Measurements from ENCODE around the gene PNPLA7.

Gene PNPLA7

DNA sequence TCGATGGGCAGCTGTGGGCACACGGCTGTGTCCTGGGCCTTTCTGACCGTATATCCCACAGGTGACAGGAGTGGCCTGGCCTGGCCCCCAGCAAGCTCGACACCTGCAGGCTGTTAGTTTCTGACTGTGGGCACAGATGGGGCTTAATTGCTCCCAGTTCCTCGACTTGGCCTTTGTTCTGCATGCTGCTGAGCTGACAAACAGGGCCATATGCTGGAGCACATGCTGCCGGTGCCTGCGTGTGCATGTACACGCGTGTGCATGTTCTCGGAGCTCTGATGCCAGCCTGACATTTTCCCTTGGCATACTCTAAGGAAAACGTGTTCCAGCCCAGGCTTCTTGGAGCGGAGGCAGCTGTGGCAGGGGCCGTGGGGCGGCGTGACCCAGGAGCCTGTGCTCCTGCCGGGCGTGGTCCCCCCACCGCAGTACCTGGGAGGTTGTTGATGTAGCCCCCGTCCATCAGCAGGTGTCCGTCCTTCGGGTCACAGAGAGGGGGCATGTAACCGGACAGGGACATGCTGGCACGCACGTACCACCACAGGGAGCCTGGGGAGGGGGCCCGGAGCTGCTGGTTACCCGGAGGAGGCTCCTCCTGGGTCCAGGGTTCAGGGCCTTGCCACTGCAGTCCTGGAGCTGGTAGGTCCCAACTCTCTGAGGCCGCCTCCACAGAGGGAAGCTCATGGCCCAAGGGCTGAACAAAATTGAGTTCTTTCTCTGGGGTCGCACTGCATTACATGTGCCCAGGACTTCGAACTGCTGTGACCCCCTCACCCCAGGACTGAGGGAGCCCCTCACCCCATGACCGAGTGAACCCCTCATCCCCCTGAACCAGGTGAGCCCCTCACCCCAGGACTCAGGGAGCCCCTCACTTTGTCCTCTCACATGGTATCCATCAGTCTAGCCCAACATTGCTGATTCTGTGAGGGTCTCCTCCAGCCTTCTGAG is 86.9 kb downstream of the PNPLA7 start:
- DNase-seq (ENCODE audit: low read depth in 2 of 3, low spot score in 2 of 3): no peak

DNA sequence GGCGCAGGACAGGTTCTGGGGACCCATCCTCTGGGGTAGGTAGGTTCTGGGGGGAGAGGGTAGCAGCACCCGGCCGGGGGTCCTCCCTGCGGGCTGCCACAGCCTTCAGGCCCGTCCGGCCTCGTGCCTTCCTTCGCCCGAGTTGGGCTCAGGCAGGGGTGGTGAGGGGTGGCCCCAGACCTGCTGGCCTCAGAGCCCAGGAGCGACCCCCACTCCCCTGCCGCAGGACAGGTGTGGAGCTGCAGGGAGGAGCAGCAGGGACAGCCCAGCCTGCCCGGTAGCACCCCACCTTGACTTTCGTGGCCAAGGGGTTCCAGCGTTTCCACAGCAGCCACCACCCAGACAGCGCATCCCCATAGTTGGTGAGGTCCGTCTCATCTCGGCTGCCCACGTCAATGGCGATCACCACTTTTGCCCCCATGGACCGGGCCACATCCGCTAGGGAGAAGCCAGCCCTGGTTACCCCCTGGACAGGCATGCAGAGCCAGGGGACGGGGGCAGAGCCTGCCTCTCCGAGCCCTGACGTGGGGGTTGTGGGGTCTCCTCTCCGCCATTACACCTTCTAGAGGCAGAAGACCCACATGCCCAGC is 87.7 kb downstream of the PNPLA7 start:
- no peak for DNase-seq (ENCODE audit: low read depth in 2 of 3, low spot score in 2 of 3)

DNA sequence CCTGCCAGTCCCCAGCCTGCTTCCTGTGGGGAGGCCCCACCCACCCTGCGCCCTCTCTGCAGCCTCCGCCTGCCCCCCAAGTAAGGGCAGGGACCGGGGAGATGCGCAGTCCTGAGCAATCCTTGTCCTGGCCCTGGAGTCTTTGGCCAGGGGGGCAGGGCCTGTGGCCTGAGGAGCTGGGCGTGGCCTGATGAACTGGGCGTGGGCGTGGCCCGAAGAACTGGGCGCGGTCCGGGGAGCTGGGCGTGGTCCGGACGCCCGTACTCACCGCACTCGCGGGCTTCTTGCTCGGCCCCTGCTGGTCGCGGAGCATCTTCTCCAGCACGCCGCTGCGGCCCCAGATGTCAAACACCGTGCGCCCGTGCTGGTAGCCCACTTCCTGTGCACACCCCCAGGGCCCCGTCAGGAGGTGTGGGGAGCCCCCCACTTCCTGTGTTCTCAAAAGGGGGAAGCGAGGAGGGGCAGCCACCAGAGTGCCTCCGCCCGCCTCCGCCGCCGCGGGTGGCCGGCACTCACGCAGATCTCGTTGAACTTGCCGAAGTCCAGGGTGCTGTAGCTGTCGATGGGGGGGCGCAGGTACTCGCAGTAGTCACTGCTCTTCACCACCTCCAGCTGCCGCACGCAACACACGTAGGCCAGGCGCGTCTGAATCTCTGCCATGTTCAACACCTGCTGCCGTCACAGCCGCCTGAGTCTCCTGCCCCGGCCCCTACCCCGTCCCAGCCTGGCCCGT is 88.4 kb downstream of the PNPLA7 start:
- peak; percentile 77 to 81 (median 80) for DNase-seq (ENCODE audit: low read depth in 2 of 3, low spot score in 2 of 3)

DNA sequence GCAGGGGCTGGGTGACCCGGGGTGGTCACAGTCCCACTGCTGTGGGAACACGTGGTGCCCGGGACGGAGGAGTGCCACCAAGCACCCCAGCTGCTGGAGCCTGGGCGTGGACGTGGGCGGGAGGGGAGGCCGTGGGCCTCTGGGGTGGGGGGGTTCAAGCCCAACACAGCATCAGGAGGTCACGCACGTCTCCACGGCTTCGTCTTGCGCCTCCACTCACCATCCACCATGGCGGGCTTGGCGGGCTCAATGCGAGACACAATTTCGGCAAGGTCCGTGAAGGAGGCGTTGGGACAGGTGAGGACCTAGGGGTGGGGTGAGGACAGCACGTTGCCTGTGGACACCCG is 88.9 kb downstream of the PNPLA7 start:
- DNase-seq (ENCODE audit: low read depth in 2 of 3, low spot score in 2 of 3): no peak

GRCh38 chr9:137460363-137461315 is 89.6 kb downstream of the PNPLA7 start:
- no peak for DNase-seq (ENCODE audit: low read depth in 2 of 3, low spot score in 2 of 3)

DNA sequence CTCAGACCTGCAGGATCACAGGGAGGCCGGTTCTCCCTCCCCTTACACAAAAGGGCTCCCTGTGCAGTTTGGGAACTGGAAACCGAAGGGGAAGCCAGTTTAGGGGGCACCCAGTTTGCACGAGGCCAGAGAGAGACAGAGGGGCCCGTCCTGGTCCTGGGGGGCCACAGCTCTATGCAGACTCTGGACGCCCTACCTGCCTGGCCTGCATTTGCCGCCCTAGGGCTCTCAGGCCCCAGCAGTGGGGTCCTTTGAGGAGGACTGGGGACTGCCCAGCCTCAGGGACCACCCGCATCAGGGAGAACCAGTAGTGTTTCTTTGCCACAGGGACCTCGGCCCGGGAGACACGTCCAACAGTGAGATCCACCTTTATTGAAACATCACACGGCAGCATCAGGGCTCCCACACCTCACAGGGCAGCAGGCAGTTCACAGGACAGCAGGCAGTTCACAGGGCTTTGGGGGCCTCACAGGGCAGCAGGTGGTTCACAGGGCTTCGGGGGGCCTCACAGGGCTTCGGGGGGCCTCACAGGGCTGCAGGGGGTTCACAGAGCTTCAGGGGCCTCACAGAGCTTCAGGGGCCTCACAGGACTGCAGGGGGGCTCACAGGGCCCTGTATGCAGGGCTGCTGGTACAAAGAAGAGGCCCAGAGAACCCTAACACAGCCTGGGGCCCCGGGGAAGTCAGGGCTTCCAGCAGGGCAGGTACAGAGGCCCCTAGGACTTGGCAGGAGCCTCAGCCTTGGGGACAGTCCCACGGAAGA is 90.4 kb downstream of the PNPLA7 start:
- DNase-seq (ENCODE audit: low read depth in 2 of 3, low spot score in 2 of 3): no peak

DNA sequence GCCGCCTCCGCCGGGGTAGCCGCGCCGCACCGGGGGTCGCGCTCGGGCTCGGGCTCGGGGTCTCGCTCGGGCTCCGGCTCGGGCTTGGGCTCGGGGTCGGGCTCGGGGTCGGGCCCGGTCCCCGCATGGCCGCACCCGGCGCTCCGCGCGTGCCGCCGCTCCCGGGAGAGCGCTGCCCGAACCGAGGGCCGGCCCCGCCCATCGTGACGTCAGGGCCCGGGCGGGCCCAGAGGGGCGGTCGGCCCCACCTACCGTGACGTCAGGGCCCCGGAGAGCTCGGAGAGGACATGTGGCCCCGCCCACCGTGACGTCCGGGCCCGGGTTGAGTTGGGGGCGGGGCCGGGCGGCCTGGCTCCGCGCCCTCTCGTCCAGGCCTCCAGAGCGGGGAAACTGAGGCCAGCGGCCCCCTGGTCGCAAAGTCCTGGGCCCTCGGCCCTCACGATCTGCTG is 91.0 kb downstream of the PNPLA7 start, which contains the start of gene NSMF:
Gene NSMF, minus strand, starts transcription at position 183 of the 449 bp plus-strand sequence. CDS start 232 bp downstream, outside the sequence.
- peak; percentile 89 to 95 (median 93) for DNase-seq (ENCODE audit: low read depth in 2 of 3, low spot score in 2 of 3)

DNA sequence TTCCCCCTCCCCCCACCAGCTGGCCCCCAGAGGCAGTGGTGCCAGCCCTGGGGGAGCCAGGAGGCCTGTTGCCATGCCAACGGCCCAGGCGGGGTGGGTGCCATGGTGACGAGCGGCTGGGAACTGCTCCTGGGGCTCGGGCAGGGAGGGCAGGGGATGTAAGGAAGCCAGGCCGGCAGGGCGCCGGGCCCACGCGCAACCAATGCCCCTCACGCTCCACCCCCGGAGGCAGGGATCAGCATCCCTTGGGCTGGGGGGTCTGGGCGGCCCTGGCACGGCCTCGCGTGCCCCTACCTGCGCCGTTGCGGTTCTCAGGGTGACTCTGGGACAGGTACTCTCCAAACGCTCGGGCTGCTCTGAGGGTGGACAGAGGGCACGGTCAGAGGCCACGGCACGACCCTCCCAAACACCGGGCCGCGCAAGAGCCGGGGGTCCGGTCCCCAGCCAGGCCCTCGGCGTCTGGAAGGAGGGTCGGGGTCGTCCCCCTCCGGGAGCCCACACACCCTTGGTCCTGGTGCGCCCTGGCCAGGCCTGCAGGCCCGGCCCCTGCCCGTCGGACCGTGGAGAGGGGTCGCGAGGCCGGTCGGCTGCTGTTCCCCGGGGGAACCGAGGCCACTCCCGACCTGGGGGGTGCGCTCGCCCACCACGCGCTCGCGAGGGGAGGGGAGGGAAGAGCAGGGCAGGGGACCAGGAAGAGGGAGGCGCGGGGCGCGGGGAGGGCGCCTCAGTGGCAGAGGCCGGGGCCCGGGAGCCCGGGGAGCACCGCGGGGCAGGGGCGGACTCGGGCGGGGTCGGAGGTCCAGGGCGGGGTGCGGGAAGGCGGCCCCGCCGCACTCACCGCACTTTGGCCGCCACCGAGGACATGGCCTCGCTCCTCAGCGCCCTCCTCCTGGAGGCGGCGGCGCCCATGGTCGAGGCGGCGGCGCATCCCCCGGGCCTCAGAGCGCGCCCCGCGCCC is 91.7 kb downstream of the PNPLA7 start:
- DNase-seq (ENCODE audit: low read depth in 2 of 3, low spot score in 2 of 3): no peak

DNA sequence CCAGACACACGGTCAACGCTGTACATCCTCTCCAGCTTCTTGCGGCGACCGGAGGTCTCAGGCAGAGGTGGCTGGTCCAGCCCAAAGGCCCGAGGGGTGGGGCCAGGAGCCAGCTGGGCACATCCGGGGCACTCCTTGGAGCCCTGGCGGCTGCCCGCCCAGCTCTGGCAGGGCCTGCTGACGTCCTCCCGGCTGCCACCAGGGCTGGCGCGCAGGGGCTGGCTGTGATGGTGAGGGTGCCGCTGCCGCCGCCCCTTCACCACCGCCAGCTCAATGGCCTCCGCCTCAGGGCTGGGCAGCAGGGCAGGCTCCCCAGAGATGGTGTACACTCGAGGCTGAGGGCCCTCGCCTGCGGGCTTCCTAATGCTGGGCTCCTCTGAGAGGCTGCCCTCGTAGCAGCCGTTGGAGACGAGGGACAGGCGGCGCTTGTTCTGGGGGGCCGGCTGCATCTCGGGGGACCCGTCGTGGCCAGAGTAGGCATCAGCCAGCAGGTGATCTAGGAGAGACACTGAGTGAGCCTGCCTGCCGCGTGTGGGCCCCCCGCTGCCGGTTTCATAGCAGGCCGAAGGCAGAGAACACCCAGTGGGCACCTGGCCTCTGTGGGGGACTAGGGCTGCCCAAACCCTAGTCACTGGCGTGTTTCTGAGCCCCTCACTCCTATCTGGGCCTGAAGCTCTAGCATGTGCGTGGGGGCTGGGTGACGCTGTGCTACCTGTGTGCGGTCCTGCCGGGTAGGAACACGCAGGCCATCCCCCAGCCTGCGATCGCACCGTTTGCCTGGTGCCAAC is 92.6 kb downstream of the PNPLA7 start:
- no peak for DNase-seq (ENCODE audit: low read depth in 2 of 3, low spot score in 2 of 3)

DNA sequence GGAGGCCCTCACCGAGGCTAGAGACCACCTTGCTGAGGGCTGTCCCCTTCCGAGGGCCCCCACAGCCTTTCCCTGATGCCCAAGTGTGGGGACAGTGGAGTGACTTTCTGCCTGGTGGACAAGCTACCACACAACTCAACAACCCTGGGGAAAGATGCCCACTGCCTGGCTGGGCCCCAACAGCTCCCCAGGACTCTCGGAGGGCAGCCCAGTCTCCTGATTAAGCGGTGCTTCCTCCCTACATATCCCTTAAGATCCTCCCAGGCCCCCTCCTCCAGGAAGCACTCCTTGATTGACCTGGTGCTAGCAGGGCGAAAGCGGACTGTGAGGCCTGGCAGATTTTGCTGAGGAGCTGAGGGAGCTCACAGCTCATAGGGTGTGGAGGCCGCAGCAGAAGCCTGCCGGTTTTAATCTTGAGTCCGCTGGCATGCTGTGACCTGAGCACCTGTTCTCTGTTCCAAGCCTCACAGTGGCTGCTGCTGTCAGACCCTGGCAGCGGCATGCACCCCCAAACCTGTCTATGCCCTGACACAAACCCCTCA is 93.3 kb downstream of the PNPLA7 start:
- no peak for DNase-seq (ENCODE audit: low read depth in 2 of 3, low spot score in 2 of 3)

DNA sequence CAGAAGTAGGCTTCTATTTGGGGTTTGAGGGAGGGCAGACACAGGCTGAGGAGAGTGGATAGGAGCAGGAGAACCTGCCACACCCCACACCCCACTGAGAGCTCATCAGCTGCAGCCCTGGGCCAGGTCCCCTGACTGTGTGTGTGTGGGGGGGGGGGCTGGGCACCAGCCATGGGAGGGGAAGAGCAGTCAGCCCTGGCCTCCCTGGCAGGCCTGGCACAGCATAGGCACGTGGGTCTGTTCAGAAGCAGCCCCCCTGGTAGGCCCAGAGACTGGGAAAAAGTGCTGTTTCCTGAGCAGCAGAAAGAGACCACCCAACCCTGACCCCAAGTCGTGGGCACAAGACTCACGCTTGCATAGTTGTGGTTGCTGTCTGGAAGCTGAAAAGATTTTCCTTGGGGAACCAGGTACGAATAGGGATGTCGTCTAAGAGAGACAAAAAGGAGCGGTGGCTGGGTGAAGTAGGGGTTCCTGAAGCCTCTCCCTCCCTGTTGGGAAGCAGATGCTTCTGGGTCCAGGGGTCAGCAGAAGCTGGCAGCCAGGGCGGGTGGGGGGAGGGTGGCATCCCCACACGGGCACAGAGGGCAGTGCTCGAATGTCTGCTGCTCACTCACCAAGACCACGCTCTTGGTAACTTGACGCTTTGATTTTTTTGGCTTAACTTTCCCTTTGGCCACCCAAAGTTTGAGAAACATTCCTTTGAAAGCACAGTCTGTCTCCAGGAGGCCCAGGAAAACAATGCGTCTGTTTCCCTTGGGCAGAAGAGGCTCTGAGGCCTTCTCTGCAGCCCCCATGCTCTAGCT is 93.9 kb downstream of the PNPLA7 start:
- no peak for DNase-seq (ENCODE audit: low read depth in 2 of 3, low spot score in 2 of 3)

- DNase-seq (ENCODE audit: low read depth in 2 of 3, low spot score in 2 of 3): no peak
These were observed 94.7 kb downstream of the PNPLA7 start for GRCh38 chr9:137455359-137455991.

- no peak for DNase-seq (ENCODE audit: low read depth in 2 of 3, low spot score in 2 of 3)
These were observed 95.4 kb downstream of the PNPLA7 start for GRCh38 chr9:137454597-137455358.

DNA sequence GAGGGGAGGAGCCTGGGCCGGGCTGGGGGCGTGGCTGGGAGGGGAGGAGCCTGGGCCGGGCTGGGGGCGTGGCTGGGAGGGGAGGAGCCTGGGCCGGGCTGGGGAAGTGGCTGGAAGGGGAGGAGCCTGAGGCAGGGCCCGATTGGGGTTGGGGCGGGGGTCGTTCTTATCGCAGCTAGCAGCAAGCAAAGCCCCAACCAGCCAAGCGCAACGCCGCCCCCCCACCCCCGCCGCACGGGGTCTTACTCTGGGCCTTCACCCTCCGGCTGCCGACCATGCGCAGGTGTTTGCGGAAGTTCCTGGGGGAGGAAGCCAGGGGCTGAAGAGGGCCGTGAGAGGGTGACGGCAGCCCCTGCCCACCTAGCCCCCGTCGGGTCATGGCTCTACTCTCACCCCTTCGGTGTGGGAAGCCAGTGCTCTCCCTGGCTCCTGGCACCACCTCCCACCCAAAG is 96.0 kb downstream of the PNPLA7 start:
- DNase-seq (ENCODE audit: low read depth in 2 of 3, low spot score in 2 of 3): no peak

- DNase-seq (ENCODE audit: low read depth in 2 of 3, low spot score in 2 of 3): peak in 1 of 3 experiments; percentile 50
These were observed 96.5 kb downstream of the PNPLA7 start for GRCh38 chr9:137453643-137454081.
